GM19468 (cell line): ENCODE measurements around the gene TTYH1.

Source experiments
- ATAC-seq: cut with Tn5 transposase; IDR thresholded peaks from one replicate; pipeline ENCODE4 v1.9.1; 2021; ENCODE audit warnings: mild to moderate bottlenecking, moderate library complexity, moderate number of reproducible peaks; ENCODE audit not compliant: unreplicated experiment; ENCODE audit errors: extremely low read depth

The TTYH1 gene

GRCh38 chr19:54391589-54392061 is 23.6 kb upstream of the TTYH1 start:
- ATAC-seq = no peak

GRCh38 chr19:54392105-54392504 is 23.2 kb upstream of the TTYH1 start:
- no peak for ATAC-seq

- no peak for ATAC-seq
Observed at GRCh38 chr19:54393381-54393780, 21.9 kb upstream of the TTYH1 start.

GRCh38 chr19:54395685-54396084 is 19.6 kb upstream of the TTYH1 start:
- no peak for ATAC-seq

GRCh38 chr19:54399189-54399588 is 16.1 kb upstream of the TTYH1 start:
- no peak for ATAC-seq

GRCh38 chr19:54400913-54401312 is 14.4 kb upstream of the TTYH1 start:
- ATAC-seq = no peak

- no peak for ATAC-seq
Observed at GRCh38 chr19:54403054-54403453, 12.2 kb upstream of the TTYH1 start.

GRCh38 chr19:54405628-54406027 is 9.6 kb upstream of the TTYH1 start:
- no peak for ATAC-seq

GRCh38 chr19:54407780-54408179 is 7.5 kb upstream of the TTYH1 start:
- ATAC-seq = no peak

GRCh38 chr19:54408456-54409026 is 6.7 kb upstream of the TTYH1 start:
- no peak for ATAC-seq

- ATAC-seq = no peak
Observed at GRCh38 chr19:54411033-54411432, 4.2 kb upstream of the TTYH1 start.

- no peak for ATAC-seq
Observed at GRCh38 chr19:54412877-54413276, 2.4 kb upstream of the TTYH1 start.

GRCh38 chr19:54414156-54414555 is 1.1 kb upstream of the TTYH1 start:
- no peak for ATAC-seq

- ATAC-seq = no peak
Observed at GRCh38 chr19:54415901-54416673, 823 bp downstream of the TTYH1 start.

- no peak for ATAC-seq
Observed at GRCh38 chr19:54416695-54417491, 1.6 kb downstream of the TTYH1 start.

- ATAC-seq = no peak
Observed at GRCh38 chr19:54418030-54418929, 3.0 kb downstream of the TTYH1 start.

- no peak for ATAC-seq
Observed at GRCh38 chr19:54418930-54419800, 3.9 kb downstream of the TTYH1 start.

- ATAC-seq = no peak
Observed at GRCh38 chr19:54420068-54420382, 4.8 kb downstream of the TTYH1 start.
